ENCODE measurements around the gene FHL3.
"Not testable (repeated sequence)": the region's sequence is repeated elsewhere in the genome, so short reads cannot be mapped to it uniquely, and the experiment has no call there.

Gene FHL3

DNA sequence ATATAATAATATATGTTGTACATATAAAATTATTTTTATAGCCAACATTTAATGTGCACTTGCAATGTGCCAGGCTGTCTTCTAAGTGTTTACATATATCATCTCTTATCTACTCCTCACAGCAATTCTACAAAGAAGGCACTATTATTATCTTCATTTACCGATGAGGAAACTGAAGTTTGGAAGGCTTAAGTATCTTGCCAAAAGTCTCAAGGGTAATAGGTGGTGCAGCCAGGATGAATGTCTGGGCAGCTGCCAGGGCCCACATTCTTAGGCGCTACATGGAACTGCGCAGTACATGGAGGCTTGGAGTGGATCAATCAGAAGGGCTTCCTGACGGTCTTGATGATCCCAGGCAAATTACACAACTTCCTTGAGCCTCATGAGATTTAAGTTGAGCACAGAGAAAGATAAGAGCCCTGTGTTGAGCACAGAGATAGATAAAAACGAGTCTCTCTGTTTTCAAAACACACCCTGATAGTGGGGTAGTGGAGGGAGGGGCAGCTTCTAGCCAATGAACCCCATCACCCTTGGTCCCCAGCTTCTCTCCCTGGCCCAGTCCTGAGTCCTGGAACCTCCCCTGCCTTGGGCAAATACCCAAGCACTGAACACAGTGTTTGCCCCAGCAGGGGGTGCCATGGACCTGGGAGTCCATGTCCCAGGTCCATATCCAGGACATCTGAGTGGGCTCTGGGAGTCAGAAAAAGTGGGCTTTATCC lies 32.1 kb upstream of the FHL3 start:
- no peak for DNase-seq (ENCODE audit: low read depth, low spot score)
- H3K4me3 ChIP-seq (ENCODE audit: low read length), result no peak overlapping the region

DNA sequence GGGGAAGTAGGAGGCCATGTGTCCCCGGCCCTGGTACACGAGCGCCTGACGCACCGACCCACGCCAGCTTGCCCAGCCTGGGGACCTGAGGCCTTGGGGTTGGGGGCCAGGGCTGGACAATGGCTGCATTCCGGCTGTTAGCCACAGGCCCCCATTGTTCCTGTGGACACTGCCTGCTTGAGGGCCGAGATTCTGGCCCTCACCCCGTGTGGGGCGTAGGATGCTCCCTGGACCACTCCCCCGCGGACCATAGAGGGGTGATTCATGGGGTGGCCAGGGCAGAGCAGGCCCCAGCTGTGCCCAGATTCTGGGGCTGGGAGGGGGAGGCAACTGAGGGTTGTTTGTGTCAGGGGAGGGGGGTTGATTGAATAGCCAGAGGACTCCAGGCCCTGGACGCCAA lies 29.6 kb upstream of the FHL3 start:
- DNase-seq (ENCODE audit: low read depth, low spot score), result no peak
- no peak overlapping the region for H3K4me3 ChIP-seq (ENCODE audit: low read length)

DNA sequence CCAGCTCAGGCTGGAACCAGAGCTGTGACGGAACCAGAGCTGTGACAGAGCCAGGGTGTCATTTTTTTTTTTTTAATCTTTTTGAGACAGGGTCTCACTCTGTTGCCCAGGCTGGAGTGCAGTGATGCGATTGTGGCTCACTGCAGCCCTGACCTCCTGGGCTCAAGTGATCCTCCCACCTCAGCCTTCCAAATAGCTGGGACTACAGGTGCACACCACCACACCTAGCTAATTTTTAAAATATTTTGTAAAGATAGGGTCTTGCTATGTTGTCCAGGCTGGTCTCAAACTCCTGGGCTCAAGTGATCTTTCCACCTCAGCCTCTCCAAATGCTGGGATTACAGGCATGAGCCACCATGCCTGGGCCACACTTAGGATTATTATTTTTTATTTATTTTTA lies 27.7 kb upstream of the FHL3 start:
- not testable (repeated sequence) for H3K4me3 ChIP-seq (ENCODE audit: low read length); DNase-seq (ENCODE audit: low read depth, low spot score)

DNA sequence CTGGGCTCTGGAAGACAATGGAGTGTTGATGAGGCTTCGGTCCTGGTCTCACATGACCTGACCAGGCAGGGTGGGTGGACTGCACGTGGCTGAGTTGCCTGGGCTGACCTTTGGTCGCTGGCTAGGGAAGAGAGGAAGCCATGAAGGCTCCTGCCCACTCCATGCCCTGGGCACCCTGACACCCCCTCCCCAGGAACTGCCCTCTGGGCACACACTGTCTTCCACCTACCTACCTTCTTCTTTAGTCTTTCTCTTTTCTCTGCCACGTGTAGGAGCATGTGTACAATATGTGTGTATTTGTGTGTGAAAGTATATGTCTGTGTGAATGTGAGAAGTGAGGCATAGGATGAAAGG lies 26.2 kb upstream of the FHL3 start:
- DNase-seq (ENCODE audit: low read depth, low spot score), result no peak
- no peak overlapping the region for H3K4me3 ChIP-seq (ENCODE audit: low read length)

DNA sequence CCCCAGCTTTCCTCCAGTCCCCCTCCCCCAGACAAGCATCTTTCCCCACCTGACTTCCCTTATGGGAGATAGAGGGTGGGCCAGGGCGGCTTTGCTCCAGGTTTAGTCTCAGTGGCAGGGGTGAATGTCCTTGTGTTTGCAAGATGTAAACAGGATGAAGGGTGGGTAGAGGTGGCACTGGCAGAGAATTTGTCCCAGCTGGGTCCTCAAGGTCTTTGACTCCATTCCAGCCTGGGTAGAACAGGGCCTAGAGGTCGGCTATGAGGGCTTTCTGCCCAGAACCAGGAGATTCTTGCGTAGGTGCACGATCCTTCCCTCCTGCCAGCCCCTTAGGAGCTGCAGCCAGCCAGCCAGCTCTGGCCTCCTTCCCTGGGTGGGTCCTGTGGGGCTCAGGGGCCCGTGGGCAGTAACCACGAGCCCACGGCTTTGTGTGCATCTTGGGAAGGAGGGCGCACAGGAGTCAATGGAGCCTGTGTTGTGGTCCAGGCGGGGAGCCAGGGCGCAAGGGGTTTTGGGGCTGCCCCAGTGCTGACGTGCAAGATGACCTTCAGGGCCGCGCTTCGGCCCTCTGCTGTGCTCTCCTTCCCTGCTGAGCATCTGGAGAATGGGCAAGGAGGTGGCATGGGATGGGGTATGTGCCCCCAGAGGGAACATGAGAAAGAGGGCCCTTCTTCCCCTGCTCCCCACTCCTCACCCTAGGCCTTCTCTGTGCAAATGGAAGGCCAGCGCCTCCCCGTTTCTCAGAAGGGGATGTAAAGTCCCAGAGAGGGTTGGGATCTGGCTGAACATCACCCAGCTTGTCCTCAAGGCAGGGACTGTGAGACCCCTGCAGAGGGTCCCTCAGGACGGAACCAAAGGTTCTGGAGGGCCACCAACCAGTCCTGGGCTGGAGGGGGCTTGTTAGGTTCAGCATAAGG lies 25.5 kb upstream of the FHL3 start:
- H3K4me3 ChIP-seq (ENCODE audit: low read length), result no peak overlapping the region
- DNase-seq (ENCODE audit: low read depth, low spot score), result no peak

DNA sequence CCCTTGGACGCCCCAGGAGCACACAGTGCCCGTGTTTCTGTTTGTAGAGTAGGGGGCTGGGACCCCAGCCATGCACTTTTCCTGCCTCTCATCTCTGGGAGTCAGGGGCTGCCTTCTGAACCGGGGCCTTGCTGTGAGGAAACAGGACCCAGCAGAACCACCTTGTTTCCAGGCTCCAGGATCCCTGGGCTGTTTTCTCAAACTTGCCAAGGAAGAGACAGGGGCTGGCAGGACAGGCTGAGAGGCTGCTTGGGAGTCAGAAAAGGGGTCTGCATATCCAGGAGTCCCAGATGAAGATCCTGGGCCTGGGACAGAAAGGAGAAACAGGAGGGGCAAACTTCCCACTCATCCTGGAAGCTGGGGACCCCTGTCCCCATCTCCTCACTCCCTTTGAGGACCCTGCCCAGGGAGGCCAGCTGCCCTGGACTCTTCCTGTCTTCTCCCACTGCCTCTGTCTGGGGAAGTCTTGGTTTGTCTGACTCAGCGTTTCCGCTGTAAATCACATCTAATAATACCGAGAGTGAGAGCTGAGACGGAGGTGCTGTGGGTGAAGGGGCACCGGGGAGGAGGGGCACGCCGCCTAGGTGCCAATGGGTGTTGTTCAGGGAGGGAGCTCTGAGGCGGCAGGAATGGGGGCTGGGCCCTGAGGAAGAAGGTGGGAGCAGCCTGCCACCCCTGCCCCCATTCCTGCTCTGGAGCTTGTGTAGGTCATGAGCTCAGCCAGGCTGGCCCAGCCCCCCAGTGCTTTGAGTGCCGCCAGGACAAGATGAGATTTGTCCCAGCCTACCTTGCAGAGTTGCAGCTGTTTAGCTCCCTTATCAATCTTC lies 24.6 kb upstream of the FHL3 start:
- no peak for DNase-seq (ENCODE audit: low read depth, low spot score)
- no peak overlapping the region for H3K4me3 ChIP-seq (ENCODE audit: low read length)

DNA sequence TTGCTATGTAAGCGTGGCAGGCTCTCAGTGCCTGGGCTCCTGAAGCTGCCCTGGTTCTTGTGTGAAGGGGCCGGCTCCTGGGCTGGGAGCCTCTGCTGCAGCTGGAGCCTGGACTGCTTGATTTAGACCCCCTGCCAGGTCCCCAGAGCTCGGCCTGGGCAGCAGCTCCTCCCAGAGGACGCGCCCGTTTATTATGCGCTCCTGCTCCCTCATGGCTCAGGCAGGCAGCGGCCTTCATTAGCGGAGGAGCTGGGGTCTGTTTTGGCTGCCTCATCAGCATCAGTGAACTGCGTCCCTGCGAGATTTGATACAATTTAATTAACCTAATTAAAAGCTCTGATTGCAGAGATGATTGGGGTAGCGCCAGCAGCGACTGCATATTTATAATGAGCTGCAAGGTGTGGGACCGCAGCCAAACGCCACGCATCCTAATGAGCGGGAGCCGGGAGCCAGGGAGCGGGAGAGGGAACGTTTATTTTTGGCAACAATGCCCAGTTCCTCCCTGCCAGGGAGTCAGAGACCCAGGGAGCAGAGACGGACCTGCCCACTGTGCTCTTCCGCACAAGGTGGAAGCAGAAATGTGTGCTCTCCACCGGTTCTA lies 23.9 kb upstream of the FHL3 start:
- DNase-seq (ENCODE audit: low read depth, low spot score), result no peak
- H3K4me3 ChIP-seq (ENCODE audit: low read length), result no peak overlapping the region

DNA sequence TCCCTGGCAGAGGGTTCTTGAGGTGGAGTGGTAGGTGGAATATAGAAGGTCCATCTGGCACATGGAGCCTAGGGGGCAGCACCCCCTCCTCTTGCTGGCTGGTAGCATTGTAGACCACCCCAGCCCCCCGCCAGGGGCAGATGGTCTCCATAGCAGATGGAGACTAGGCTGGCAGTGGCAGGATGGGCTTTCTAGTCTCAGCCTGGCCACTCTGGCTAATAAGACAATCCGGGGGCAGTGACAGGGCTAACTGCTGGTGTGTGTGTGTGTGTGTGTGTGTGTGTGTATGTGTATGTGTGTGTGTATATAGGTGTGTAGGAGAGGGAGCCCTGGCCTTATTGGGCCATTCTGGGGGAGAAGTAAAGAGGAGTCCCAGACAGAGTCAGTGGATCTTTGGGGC lies 23.4 kb upstream of the FHL3 start:
- no peak for DNase-seq (ENCODE audit: low read depth, low spot score)
- H3K4me3 ChIP-seq (ENCODE audit: low read length), result no peak overlapping the region

DNA sequence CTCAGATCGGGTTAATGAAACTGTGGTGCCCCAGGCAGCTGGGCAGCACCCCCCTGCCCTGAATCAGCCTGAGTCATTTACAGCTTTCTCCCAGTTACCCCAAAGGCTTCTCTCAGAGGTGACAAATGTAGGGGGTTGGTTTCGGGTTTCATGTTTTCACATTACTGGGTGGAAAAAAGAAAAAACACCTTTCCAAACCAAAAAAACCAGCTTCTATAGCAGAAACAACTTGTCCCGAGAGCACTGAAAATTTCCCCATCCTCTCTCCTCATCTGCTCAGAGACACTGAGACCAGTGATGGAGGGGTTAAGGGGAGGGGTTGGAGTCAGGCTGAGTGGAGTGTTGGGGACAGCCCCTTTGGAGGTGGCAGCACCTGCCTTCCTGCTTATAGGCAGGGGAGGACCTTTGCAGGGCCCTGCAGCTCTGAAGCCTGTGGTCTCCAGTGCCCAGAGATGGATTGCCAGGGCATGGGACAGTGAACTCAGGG lies 22.8 kb upstream of the FHL3 start:
- H3K4me3 ChIP-seq (ENCODE audit: low read length), result no peak overlapping the region
- DNase-seq (ENCODE audit: low read depth, low spot score), result no peak

DNA sequence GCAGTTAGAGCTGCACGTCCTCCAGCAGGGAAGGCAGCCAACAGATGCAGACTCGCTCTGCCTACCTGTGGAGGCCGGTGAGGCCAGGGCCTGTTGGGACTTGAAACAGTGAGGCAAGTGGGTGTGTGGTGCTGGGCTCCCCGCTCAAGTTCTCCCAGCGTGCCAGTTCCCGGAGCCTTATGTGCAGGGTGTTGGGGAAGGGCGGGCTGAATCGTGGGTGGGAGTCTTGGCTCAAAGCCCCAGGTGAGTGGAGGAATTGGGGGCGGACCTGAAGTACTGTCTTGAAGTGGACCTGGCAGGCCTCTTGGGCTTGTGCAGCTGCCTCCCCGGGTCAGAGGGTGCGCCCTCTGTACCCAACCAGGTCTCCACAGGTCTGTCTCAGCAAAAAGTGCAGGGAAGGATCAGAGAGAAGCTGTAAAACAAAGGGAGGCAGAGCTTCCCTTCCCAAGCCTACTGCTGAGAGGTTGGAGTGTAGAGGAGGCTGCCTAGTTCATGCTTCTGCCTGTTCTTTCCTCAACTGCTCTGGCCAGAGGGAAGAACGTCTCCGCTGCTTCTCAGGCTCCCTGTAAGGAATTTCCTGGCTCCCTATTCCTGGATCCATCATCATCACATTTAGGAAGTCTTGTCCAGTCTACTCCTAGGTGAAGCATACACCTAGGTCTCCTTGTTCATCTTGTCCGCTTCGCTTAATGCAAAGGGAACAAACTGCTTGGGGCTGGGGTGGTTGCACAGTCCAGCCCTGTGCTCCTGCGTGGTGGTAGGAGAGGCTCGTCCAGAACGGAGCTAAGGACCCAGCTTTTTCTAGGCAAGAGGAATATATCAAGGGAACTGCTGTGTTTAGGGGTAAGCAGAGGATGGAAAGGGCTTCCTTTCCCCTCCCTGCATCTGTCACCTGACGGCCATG lies 22.1 kb upstream of the FHL3 start:
- H3K4me3 ChIP-seq (ENCODE audit: low read length), result no peak overlapping the region
- no peak for DNase-seq (ENCODE audit: low read depth, low spot score)

DNA sequence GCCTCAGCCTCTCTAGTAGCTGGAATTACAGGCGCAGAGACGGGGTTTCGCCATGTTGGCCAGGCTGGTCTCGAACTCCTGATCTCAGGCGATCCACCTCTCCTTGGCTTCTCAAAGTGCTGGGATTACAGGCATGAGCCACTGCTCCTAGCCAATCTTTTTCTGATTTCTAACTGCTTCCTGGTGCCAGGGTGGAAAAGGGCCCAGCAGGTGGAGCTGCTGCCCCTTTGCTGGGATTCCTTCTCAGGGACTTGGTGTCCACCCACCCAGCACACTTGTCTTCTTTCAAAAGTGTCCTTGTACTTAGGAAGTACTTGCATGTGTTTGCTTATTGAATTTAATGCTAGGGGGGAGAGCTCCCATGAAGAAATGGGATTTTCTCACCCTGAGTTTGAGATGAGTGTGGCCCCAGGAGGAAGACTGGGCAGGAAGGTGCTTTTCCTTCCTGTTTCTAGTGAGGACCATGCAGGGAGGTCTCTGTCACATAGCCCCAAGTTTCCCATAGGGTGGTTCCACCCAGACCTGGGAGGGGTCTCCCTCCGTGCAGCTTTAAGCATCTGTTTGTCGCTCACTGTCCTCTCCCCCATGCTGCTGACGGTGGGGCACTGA lies 21.4 kb upstream of the FHL3 start:
- no peak overlapping the region for H3K4me3 ChIP-seq (ENCODE audit: low read length)
- DNase-seq (ENCODE audit: low read depth, low spot score), result no peak

DNA sequence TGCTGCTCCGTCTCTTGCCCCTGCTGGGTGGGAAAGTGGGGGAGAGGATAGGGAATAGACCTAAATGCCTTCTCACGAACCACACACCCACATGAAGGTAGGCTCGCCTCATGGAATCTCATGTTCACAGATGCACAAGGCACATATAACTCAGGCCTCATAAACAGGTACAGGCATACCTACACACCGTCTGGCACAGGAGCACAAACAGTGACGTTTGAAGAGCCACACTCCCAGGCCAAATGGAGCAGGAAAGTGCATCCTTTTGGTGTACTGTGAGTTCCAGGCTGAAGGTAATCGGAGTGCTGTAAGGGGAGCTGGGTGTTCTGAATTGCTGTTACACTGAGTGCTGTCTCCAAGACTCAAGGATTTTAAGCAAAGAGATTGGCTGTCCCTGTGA lies 20.4 kb upstream of the FHL3 start:
- no peak for DNase-seq (ENCODE audit: low read depth, low spot score)
- no peak overlapping the region for H3K4me3 ChIP-seq (ENCODE audit: low read length)

DNA sequence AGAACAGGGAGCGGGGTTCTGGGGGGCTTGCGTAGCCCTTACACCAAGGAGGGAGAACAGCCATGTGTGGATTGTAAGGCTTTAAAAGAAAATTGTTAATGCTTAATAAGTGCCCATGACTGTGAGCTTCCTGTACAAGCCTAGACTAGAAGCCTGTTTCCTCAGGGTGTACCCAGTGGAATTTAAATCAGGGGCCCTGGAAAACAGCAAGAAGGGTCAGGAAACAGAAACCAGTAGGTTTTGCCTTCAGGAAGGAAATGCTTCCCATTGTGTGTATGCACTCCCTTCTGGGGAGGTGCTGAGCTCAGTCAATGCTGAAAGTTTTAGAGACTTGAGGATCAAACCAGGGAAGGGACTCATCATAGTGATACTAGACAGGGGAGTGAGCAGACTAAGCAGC lies 19.9 kb upstream of the FHL3 start:
- no peak for DNase-seq (ENCODE audit: low read depth, low spot score)
- no peak overlapping the region for H3K4me3 ChIP-seq (ENCODE audit: low read length)

DNA sequence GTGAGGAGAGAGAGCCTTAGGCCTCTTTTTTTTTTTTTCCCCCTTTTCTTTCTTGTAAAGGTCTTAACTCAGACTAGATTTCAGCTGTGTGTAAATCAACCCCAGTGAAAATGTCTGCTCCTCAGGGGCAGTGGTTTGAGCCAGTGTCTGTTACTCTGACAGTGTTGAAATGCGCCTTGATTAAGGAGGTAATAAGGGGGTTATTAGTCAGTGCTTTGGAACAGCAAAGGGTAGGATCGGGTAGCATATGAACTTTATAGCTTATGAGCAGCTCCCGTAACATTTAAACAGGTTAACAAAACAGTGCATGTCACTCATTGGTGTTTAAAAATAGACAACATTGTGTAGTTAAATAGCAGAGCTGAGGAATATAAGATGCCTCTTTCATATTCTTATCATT lies 17.5 kb upstream of the FHL3 start:
- H3K4me3 ChIP-seq (ENCODE audit: low read length), result no peak overlapping the region
- DNase-seq (ENCODE audit: low read depth, low spot score), result no peak

DNA sequence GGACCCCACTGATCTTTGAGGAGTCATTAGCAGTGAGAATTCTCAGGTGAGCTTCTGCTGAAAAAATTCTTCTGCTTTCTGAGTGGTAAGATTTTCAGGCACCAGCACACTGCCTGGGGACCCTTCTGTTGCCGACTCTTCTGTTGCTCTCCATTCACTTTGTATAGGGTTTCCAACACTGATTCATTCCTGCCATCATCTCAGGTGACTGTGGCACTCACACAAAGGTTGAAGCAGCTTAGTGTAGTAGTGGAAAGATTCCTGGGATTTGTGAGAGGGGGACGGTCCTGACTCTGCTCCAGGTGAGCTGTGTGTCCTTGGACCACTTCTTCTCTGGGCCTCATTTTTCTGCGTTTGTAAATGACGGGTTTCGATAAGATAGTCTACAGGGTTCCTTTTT lies 16.7 kb upstream of the FHL3 start:
- DNase-seq (ENCODE audit: low read depth, low spot score), result no peak
- H3K4me3 ChIP-seq (ENCODE audit: low read length), result no peak overlapping the region

DNA sequence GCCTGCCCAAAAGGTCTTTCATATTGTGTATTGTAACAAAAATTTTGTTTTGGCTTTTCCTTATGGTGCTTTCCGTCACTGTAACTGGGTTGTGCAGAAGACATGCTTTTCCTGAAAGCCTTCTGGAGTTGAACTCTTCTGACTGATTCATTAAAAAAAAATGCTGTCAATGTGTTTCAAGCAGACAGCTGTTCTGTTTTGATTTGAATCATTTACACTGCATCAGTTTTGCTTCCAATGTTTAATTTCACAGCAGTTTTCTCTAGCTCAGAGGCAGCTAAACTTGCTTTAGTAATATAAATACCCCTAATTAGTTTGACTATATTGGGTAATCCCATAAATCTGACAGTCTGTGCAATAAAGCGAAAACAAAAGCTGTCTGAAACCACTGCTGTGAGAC lies 15.1 kb upstream of the FHL3 start:
- no peak for DNase-seq (ENCODE audit: low read depth, low spot score)
- no peak overlapping the region for H3K4me3 ChIP-seq (ENCODE audit: low read length)

DNA sequence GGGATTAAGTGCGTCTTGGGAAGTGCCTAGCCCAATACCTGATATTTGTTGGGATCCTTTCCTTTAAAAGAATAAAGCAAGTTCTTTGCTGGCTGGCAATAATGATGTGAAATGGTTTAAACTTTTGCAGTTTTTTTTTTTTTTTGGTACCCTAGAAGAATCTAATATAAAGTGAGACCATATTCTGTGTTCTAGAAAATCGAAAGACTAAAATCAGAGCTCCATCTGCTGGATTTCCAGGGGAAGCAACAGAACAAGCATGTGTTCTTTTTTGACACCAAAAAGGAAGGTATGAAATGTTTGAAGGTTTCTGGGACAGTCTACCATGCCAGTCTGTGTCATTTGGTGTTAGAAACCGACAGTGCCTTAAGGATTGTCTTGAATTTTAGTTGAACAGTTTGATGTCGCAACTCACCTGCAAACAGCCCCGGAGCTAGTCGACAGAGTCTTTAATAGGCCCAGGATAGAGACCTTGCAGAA lies 13.6 kb upstream of the FHL3 start:
- no peak overlapping the region for H3K4me3 ChIP-seq (ENCODE audit: low read length)
- no peak for DNase-seq (ENCODE audit: low read depth, low spot score)

Measured in Jurkat, Clone E6-1 (cell line).